ENCODE measurements around the gene SLC15A3.

SLC15A3 gene

GRCh38 chr11:60887556-60887955 is 64.4 kb downstream of the SLC15A3 start:
- TF ChIP-seq, protein P1, sequence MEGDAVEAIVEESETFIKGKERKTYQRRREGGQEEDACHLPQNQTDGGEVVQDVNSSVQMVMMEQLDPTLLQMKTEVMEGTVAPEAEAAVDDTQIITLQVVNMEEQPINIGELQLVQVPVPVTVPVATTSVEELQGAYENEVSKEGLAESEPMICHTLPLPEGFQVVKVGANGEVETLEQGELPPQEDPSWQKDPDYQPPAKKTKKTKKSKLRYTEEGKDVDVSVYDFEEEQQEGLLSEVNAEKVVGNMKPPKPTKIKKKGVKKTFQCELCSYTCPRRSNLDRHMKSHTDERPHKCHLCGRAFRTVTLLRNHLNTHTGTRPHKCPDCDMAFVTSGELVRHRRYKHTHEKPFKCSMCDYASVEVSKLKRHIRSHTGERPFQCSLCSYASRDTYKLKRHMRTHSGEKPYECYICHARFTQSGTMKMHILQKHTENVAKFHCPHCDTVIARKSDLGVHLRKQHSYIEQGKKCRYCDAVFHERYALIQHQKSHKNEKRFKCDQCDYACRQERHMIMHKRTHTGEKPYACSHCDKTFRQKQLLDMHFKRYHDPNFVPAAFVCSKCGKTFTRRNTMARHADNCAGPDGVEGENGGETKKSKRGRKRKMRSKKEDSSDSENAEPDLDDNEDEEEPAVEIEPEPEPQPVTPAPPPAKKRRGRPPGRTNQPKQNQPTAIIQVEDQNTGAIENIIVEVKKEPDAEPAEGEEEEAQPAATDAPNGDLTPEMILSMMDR (IDR thresholded peaks at IDR 0.05; ENCODE audit: insufficient read depth, missing control alignments): peak; percentile 33
- DNase-seq (ENCODE audit: insufficient read length, low spot score) (no peak), FAIRE-seq (no peak)
